PC-3 (cell line): Measurements from ENCODE around the gene SET.
"Not testable (repeated sequence)": the region's sequence is repeated elsewhere in the genome, so short reads cannot be mapped to it uniquely, and the experiment has no call there.

Experiments
- EZH2 ChIP-seq: fragments of 300-600 bp; sonication (generic); IDR thresholded peaks from one replicate; pipeline ENCODE4 v1.6.1; 2017; ENCODE audit warnings: antibody characterized with exemption, mild to moderate bottlenecking, low read length; ENCODE audit not compliant: unreplicated experiment
- EZH2phosphoT487 ChIP-seq: fragments of 300-600 bp; sonication (generic); IDR thresholded peaks from 2 replicates; pipeline ENCODE4 v1.6.1; 2018; ENCODE audit warnings: mild to moderate bottlenecking, antibody characterized with exemption, low read length, borderline replicate concordance
- TF ChIP-seq, protein P1 (sequence below): fragments of 300-600 bp; sonication (generic); conservative IDR thresholded peaks from 2 replicates; pipeline ENCODE4 v1.5.1; 2017; ENCODE audit warnings: antibody characterized with exemption, low read depth, mild to moderate bottlenecking, low read length

DNA sequence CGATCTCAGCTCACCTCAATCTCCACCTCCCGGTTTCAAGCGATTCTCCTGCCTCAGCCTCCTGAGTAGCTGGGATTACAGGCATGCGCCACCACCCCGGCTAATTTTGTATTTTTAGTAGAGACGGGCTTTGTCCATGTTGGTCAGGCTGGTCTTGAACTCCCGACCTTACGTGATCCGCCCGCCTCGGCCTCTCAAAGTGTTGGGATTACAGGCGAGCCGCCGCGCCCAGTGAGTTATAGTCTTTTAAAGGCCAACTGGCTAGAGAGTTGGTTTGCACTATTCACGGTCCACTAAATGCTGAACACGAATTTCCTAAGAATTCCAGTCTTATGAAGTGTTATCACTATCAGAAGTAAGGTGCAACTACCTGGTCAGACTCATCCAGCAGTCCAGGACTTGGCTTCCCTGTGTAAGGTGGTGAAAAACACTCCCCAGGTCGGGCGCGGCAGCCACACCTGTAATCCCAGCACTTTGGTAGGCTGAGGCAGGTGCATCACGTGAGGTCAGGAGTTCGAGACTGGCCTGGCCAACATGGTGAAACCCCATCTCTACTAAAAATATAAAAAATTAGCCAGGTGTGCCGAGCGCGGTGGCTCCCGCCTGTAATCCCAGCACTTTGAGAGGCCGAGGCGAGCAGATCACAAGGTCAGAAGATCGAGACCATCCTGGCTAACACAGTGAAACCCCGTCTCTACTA lies 10.2 kb downstream of the SET start:
- TF ChIP-seq, protein P1, sequence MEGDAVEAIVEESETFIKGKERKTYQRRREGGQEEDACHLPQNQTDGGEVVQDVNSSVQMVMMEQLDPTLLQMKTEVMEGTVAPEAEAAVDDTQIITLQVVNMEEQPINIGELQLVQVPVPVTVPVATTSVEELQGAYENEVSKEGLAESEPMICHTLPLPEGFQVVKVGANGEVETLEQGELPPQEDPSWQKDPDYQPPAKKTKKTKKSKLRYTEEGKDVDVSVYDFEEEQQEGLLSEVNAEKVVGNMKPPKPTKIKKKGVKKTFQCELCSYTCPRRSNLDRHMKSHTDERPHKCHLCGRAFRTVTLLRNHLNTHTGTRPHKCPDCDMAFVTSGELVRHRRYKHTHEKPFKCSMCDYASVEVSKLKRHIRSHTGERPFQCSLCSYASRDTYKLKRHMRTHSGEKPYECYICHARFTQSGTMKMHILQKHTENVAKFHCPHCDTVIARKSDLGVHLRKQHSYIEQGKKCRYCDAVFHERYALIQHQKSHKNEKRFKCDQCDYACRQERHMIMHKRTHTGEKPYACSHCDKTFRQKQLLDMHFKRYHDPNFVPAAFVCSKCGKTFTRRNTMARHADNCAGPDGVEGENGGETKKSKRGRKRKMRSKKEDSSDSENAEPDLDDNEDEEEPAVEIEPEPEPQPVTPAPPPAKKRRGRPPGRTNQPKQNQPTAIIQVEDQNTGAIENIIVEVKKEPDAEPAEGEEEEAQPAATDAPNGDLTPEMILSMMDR = not testable (repeated sequence)
- TF ChIP-seq EZH2, EZH2phosphoT487: not testable (repeated sequence)
